DND-41 (cell line): Measurements from ENCODE around the gene MAFG.

ENCODE experiments used
- ATAC-seq: fragments of 200-7000 bp; cut with Tn5 transposase; 3 replicates; pipeline ENCODE4 v1.9.1; 2021; ENCODE audit warnings: low read depth; ENCODE audit not compliant: insufficient read depth
- DNase-seq: peaks from one replicate; pipeline ENCODE4 v3.0.0-alpha.2; 2020
- H2AFZ ChIP-seq: 2 replicates; pipeline ENCODE4 v1.6.0; 2012; ENCODE audit warnings: low read depth, low read length
- H3K27ac ChIP-seq: 2 replicates; pipeline ENCODE4 v1.5.1; 2012; ENCODE audit warnings: low read length, inconsistent platforms
- H3K27me3 ChIP-seq: fragments of 200-600 bp; sonication (generic); 2 replicates; pipeline ENCODE4 v1.6.0; 2012; ENCODE audit warnings: low read length, mild to moderate bottlenecking, inconsistent platforms; ENCODE audit not compliant: insufficient read depth, poor library complexity
- H3K36me3 ChIP-seq: 2 replicates; pipeline ENCODE4 v1.5.1; 2012; ENCODE audit warnings: low read length, inconsistent platforms; ENCODE audit not compliant: insufficient read depth
- H3K4me1 ChIP-seq: 2 replicates; pipeline ENCODE4 v1.5.1; 2012; ENCODE audit warnings: mild to moderate bottlenecking, low read length; ENCODE audit not compliant: insufficient read depth
- H3K4me2 ChIP-seq: 2 replicates; pipeline ENCODE4 v1.6.0; 2012; ENCODE audit warnings: mild to moderate bottlenecking, moderate library complexity, low read length, inconsistent platforms; ENCODE audit not compliant: insufficient read depth
- H3K4me3 ChIP-seq, 2 experiments: fragments of 200-600 bp in 1 of 2; shearing (Covaris generic) in 1 of 2; 2 replicates each; pipeline ENCODE4 v1.5.1; 2012 to 2016; ENCODE audit warnings: inconsistent platforms in 2 of 2, low read length in 2 of 2, mild to moderate bottlenecking in 2 of 2, low read depth in 1 of 2, moderate library complexity in 1 of 2
- H3K79me2 ChIP-seq: 2 replicates; pipeline ENCODE4 v1.6.0; 2012; ENCODE audit warnings: low read length, inconsistent platforms; ENCODE audit not compliant: insufficient read depth
- H3K9ac ChIP-seq: 2 replicates; pipeline ENCODE4 v1.6.0; 2012; ENCODE audit warnings: low read depth, mild to moderate bottlenecking, inconsistent platforms, low read length, moderate library complexity
- H3K9me3 ChIP-seq: 2 replicates; pipeline ENCODE4 v1.5.1; 2012; ENCODE audit warnings: low read length, moderate library complexity, mild to moderate bottlenecking, inconsistent platforms; ENCODE audit not compliant: insufficient read depth, severe bottlenecking
- H4K20me1 ChIP-seq: 2 replicates; pipeline ENCODE4 v1.6.0; 2012; ENCODE audit warnings: low read length; ENCODE audit not compliant: insufficient read depth
- EZH2 ChIP-seq: IDR thresholded peaks from 3 replicates; pipeline ENCODE4 v1.6.1; 2012; ENCODE audit warnings: borderline replicate concordance, low read depth, mild to moderate bottlenecking, moderate library complexity, low read length, inconsistent platforms; ENCODE audit not compliant: severe bottlenecking
- TF ChIP-seq, protein P1 (sequence below): IDR thresholded peaks from 2 replicates; pipeline ENCODE4 v1.5.1; 2012; ENCODE audit warnings: borderline replicate concordance, low read length, moderate library complexity, mild to moderate bottlenecking; ENCODE audit not compliant: poor library complexity, severe bottlenecking; ENCODE audit errors: extremely low read depth

MAFG gene

GRCh38 chr17:81960130-81960958 lies 32.8 kb upstream of the MAFG start:
- Histone ChIP-seq H3K27me3 (peaks cover 20% of the 10 kb centered on the region), H4K20me1 (no peaks in the 10 kb centered on the region), H3K4me1 (peaks cover 6% of the 10 kb centered on the region), H2AFZ (no peak overlapping the region), H3K27ac (no peak overlapping the region), H3K36me3 (no peaks in the 10 kb centered on the region), H3K79me2 (no peaks in the 10 kb centered on the region), H3K4me3 (no peak overlapping the region), H3K9me3 (no peaks in the 10 kb centered on the region), H3K9ac (no peak overlapping the region), H3K4me2 (no peak overlapping the region)
- ATAC-seq = no peak
- no peak for TF ChIP-seq EZH2
- TF ChIP-seq, protein P1, sequence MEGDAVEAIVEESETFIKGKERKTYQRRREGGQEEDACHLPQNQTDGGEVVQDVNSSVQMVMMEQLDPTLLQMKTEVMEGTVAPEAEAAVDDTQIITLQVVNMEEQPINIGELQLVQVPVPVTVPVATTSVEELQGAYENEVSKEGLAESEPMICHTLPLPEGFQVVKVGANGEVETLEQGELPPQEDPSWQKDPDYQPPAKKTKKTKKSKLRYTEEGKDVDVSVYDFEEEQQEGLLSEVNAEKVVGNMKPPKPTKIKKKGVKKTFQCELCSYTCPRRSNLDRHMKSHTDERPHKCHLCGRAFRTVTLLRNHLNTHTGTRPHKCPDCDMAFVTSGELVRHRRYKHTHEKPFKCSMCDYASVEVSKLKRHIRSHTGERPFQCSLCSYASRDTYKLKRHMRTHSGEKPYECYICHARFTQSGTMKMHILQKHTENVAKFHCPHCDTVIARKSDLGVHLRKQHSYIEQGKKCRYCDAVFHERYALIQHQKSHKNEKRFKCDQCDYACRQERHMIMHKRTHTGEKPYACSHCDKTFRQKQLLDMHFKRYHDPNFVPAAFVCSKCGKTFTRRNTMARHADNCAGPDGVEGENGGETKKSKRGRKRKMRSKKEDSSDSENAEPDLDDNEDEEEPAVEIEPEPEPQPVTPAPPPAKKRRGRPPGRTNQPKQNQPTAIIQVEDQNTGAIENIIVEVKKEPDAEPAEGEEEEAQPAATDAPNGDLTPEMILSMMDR = no peak
- DNase-seq = no peak

DNA sequence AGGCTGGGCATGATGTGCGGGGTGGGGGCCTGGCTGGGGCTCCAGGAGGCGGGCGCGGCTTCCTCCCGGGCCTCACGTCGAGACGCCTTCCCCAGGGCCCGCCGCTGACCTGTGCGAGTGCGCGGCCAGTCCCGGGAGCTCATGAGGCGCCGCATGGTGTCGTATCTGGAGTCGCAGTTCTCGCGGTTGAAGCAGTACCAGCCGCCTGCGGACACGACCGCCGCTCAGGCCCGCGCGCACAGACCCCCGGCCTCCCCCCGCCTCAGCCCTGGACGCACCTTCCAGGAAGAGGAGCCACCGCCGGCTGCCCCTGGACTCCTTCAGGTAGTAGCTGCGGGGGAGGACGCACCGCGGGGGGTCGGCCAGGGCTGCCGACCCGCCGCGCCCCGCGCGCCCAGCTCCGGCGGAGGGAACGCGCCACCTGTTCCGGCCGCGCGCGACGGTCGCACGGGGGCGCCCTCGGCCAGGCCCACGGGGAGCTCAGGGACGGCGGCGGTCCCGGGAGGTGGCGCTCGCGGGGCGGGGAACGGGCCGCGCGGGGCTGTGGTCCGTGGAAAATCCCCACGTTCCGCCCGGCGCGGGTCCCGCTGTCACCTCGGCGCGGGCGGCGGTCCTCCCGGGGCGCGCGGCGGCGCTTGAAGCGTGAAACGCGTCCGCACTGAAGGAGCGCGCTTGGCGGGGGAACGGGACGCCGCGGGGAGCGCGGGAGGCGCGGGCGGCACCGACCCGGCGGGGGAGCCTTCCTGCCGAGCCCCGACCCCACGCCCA lies 32.0 kb upstream of the MAFG start:
- TF ChIP-seq, protein P1 = peak; percentile 77
- no peak for TF ChIP-seq EZH2
- no peak overlapping the region for H3K9ac ChIP-seq
- H3K27me3 ChIP-seq = peaks cover 20% of the 10 kb centered on the region
- ATAC-seq (peak; percentile 87), DNase-seq (peak; percentile 57)
- peaks cover 6% of the 10 kb centered on the region for H3K4me1 ChIP-seq
- H4K20me1 ChIP-seq = no peaks in the 10 kb centered on the region
- H3K4me3 ChIP-seq = no peak overlapping the region
- no peaks in the 10 kb centered on the region for H3K79me2 ChIP-seq
- peak overlapping the region; percentile 12; the same call in 1 of the 2 replicates for H3K4me2 ChIP-seq
- no peaks in the 10 kb centered on the region for H3K9me3 ChIP-seq
- no peak overlapping the region for H2AFZ ChIP-seq
- H3K36me3 ChIP-seq = no peaks in the 10 kb centered on the region
- no peak overlapping the region for H3K27ac ChIP-seq

GRCh38 chr17:81958633-81959342 lies 31.3 kb upstream of the MAFG start:
- H3K4me1 ChIP-seq = peaks cover 6% of the 10 kb centered on the region
- no peak overlapping the region for H3K27ac ChIP-seq
- no peaks in the 10 kb centered on the region for H3K9me3 ChIP-seq
- no peaks in the 10 kb centered on the region for H3K79me2 ChIP-seq
- H3K4me3 ChIP-seq = no peak overlapping the region
- no peak overlapping the region for H3K4me2 ChIP-seq
- no peak overlapping the region for H2AFZ ChIP-seq
- H3K27me3 ChIP-seq = peaks cover 20% of the 10 kb centered on the region
- no peak overlapping the region for H3K9ac ChIP-seq
- no peaks in the 10 kb centered on the region for H3K36me3 ChIP-seq
- ATAC-seq = no peak
- TF ChIP-seq, protein P1 = no peak
- TF ChIP-seq EZH2 = no peak
- DNase-seq = no peak
- H4K20me1 ChIP-seq = no peaks in the 10 kb centered on the region
